Liver (tissue), 3 donors: ENCODE data around the gene LMF1.

Experiments
- GABPA ChIP-seq, 2 donors: IDR thresholded peaks in 1 of 2; conservative IDR thresholded peaks in 1 of 2; 2 replicates each; pipeline ENCODE4 v1.6.1; 2016; ENCODE audit warnings: antibody characterized with exemption in 2 of 2, mild to moderate bottlenecking in 1 of 2, moderate library complexity in 1 of 2
- JUND ChIP-seq, 2 donors: IDR thresholded peaks; 2 replicates each; pipeline ENCODE4 v1.6.1; 2016; ENCODE audit warnings: antibody characterized with exemption in 2 of 2
- NR2F2 ChIP-seq: IDR thresholded peaks from 2 replicates; pipeline ENCODE4 v1.6.1; 2016; ENCODE audit warnings: antibody characterized with exemption
- REST ChIP-seq: IDR thresholded peaks from 2 replicates; pipeline ENCODE4 v1.6.1; 2016; ENCODE audit warnings: antibody characterized with exemption, mild to moderate bottlenecking
- RXRA ChIP-seq, 2 donors: IDR thresholded peaks; 2 replicates each; pipeline ENCODE4 v1.6.1; 2017 to 2018; ENCODE audit warnings: antibody characterized with exemption in 2 of 2, mild to moderate bottlenecking in 1 of 2
- SP1 ChIP-seq: IDR thresholded peaks from 2 replicates; pipeline ENCODE4 v1.6.1; 2018; ENCODE audit warnings: antibody characterized with exemption, mild to moderate bottlenecking
- YY1 ChIP-seq: IDR thresholded peaks from 2 replicates; pipeline ENCODE4 v1.6.1; 2016; ENCODE audit warnings: antibody characterized with exemption, mild to moderate bottlenecking
- ZBTB33 ChIP-seq: IDR thresholded peaks from 2 replicates; pipeline ENCODE4 v1.6.1; 2016; ENCODE audit warnings: antibody characterized with exemption
- TF ChIP-seq, protein P1 (sequence below): fragments of 150-350 bp; IDR thresholded peaks from 2 replicates; pipeline ENCODE4 v1.5.1; 2017; ENCODE audit warnings: improper control_type of control experiment, low read depth, low read length; ENCODE audit not compliant: missing input control
- donor health status: healthy.
- donor health status: healthy.

GRCh38 chr16:932831-933330 lies 37.9 kb downstream of the LMF1 start:
- TF ChIP-seq, protein P1, sequence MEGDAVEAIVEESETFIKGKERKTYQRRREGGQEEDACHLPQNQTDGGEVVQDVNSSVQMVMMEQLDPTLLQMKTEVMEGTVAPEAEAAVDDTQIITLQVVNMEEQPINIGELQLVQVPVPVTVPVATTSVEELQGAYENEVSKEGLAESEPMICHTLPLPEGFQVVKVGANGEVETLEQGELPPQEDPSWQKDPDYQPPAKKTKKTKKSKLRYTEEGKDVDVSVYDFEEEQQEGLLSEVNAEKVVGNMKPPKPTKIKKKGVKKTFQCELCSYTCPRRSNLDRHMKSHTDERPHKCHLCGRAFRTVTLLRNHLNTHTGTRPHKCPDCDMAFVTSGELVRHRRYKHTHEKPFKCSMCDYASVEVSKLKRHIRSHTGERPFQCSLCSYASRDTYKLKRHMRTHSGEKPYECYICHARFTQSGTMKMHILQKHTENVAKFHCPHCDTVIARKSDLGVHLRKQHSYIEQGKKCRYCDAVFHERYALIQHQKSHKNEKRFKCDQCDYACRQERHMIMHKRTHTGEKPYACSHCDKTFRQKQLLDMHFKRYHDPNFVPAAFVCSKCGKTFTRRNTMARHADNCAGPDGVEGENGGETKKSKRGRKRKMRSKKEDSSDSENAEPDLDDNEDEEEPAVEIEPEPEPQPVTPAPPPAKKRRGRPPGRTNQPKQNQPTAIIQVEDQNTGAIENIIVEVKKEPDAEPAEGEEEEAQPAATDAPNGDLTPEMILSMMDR, result no peak
- TF ChIP-seq NR2F2 (no peak), REST (no peak), GABPA (IDR thresholded peaks at IDR 0.05 in 1 of 2, conservative IDR thresholded peaks at IDR 0.05 in 1 of 2) (no peak), JUND (IDR thresholded peaks at IDR 0.05) (no peak), ZBTB33 (no peak), YY1 (no peak), RXRA (IDR thresholded peaks at IDR 0.05) (no peak), SP1 (no peak)
